ENCODE data around the gene OR51A7. TPM values are rescaled to one million over a fixed set of nuclear protein-coding genes. Genes with fewer than 3 reads are reported as not detected.

The OR51A7 gene
- total RNA-seq, 1 experiment from 2014 or later: not detected

DNA sequence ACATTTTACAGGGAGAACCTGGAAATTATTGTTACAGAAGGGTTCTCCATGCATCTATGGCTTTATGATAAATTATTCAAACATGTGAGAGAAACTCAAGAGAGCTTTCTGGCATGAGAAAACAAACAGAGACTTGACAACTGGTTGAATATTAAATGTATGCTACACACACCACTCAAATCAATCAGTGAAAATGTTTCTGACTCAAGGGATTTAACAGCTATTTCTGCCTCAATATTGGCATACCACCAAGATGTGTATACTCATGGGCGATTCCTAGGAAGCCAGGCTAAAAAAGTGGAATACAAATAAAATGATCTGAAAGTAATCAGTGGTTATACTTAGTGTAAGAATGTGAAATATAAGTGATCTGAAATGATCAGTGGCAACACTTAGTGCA is 37.7 kb upstream of the OR51A7 start:
- Histone ChIP-seq H3K4me3 (replicated peaks in 1 of 2; ENCODE audit: low read depth in 1 of 2, low read length in 2 of 2) (no peak overlapping the region), H3K9me2 (ENCODE audit: insufficient read depth) (no peaks in the 10 kb centered on the region), H3K4me2 (ENCODE audit: low read length) (no peak overlapping the region), H3K4me1 (ENCODE audit: control insufficient read depth in 1 of 2, insufficient read depth in 2 of 2, low read length in 2 of 2) (no peaks in the 10 kb centered on the region), H3K9ac (ENCODE audit: low read length) (no peak overlapping the region), H3K27me3 (ENCODE audit: insufficient read depth, low read length) (peaks cover 6% of the 10 kb centered on the region; the same call in 1 of the 2 replicates), H3K9me3 (ENCODE audit: control insufficient read depth in 1 of 2, insufficient read depth in 1 of 2, low read depth in 1 of 2, low read length in 2 of 2) (no peaks in the 10 kb centered on the region), H3K79me2 (ENCODE audit: insufficient read depth, low read length) (no peaks in the 10 kb centered on the region), H2AFZ (ENCODE audit: low read depth, low read length, poor library complexity, severe bottlenecking) (no peak overlapping the region), H3K36me3 (ENCODE audit: control insufficient read depth in 1 of 2, insufficient read depth in 2 of 2, low read length in 2 of 2) (no peaks in the 10 kb centered on the region), H4K20me1 (ENCODE audit: insufficient read depth) (no peaks in the 10 kb centered on the region), H3K27ac (ENCODE audit: low read depth, low read length) (no peak overlapping the region)
- DNase-seq (ENCODE audit: low read depth, low spot score) (no peak), ATAC-seq (no peak)
- RAD21 ChIA-PET (ENCODE audit: low non-redundant PET in 1 of 2, low total read pairs in 2 of 2, uncharacterized antibody in 2 of 2, unreplicated experiment in 2 of 2): no interaction called here
- intact Hi-C loops (cut with micrococcal nuclease): no loop called here
- TF ChIP-seq, protein P1, sequence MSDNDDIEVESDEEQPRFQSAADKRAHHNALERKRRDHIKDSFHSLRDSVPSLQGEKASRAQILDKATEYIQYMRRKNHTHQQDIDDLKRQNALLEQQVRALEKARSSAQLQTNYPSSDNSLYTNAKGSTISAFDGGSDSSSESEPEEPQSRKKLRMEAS (IDR thresholded peaks at IDR 0.05): no peak
- TF ChIP-seq POLR2AphosphoS5 (IDR thresholded peaks at IDR 0.05; ENCODE audit: low read depth, low read length): no peak
- TF ChIP-seq CBX3 (IDR thresholded peaks at IDR 0.05; ENCODE audit: low read depth): no peak
- no peak for TF ChIP-seq EZH2phosphoT487 (IDR thresholded peaks at IDR 0.05; ENCODE audit: borderline replicate concordance)
- no peak for TF ChIP-seq POLR2A (IDR thresholded peaks at IDR 0.05; ENCODE audit: borderline replicate concordance, extremely low read depth, insufficient read depth, insufficient read length)
- TF ChIP-seq ELF1 (IDR thresholded peaks at IDR 0.05; ENCODE audit: borderline replicate concordance, low read depth): no peak
- TF ChIP-seq EZH2 (IDR thresholded peaks at IDR 0.05): no peak
- no peak for TF ChIP-seq FOSL1 (IDR thresholded peaks at IDR 0.05; ENCODE audit: low read depth)
- TF ChIP-seq, protein P2, sequence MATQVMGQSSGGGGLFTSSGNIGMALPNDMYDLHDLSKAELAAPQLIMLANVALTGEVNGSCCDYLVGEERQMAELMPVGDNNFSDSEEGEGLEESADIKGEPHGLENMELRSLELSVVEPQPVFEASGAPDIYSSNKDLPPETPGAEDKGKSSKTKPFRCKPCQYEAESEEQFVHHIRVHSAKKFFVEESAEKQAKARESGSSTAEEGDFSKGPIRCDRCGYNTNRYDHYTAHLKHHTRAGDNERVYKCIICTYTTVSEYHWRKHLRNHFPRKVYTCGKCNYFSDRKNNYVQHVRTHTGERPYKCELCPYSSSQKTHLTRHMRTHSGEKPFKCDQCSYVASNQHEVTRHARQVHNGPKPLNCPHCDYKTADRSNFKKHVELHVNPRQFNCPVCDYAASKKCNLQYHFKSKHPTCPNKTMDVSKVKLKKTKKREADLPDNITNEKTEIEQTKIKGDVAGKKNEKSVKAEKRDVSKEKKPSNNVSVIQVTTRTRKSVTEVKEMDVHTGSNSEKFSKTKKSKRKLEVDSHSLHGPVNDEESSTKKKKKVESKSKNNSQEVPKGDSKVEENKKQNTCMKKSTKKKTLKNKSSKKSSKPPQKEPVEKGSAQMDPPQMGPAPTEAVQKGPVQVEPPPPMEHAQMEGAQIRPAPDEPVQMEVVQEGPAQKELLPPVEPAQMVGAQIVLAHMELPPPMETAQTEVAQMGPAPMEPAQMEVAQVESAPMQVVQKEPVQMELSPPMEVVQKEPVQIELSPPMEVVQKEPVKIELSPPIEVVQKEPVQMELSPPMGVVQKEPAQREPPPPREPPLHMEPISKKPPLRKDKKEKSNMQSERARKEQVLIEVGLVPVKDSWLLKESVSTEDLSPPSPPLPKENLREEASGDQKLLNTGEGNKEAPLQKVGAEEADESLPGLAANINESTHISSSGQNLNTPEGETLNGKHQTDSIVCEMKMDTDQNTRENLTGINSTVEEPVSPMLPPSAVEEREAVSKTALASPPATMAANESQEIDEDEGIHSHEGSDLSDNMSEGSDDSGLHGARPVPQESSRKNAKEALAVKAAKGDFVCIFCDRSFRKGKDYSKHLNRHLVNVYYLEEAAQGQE (IDR thresholded peaks at IDR 0.05; ENCODE audit: low read depth): no peak
- no peak for TF ChIP-seq RAD21 (IDR thresholded peaks at IDR 0.05; ENCODE audit: low read depth)
- TF ChIP-seq YY1 (IDR thresholded peaks at IDR 0.05; ENCODE audit: extremely low read depth, insufficient replicate concordance, low read depth, low read length): no peak
- TF ChIP-seq, protein P3, sequence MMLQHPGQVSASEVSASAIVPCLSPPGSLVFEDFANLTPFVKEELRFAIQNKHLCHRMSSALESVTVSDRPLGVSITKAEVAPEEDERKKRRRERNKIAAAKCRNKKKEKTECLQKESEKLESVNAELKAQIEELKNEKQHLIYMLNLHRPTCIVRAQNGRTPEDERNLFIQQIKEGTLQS (IDR thresholded peaks at IDR 0.05): no peak
- no peak for TF ChIP-seq SRF (IDR thresholded peaks at IDR 0.05; ENCODE audit: low read depth)
- BruUV-seq (replicated peaks): no TSS peak
- CTCF ChIA-PET: no interaction called here
- POLR2A ChIA-PET: no interaction called here
